Spleen (tissue), 11 donors: ENCODE measurements around the gene FNBP1L. TPM values are rescaled to one million over a fixed set of nuclear protein-coding genes. Genes with fewer than 3 reads are reported as not detected.

Experiments used
- DNase-seq: peaks from one replicate; pipeline ENCODE4 v3.0.0-alpha.2; 2020
- H3K27ac ChIP-seq, 8 donors: fragments of 200-600 bp; sonication (generic) in 7 of 8; 1 replicate in 4 of 8; 2 replicates in 4 of 8; pipeline versions ENCODE4 v1.5.0 to v1.8.0; 2016 to 2021; ENCODE audit warnings: inconsistent platforms in 4 of 8, mild to moderate bottlenecking in 4 of 8, moderate library complexity in 1 of 8
- H3K27me3 ChIP-seq, 7 donors: fragments of 200-600 bp; sonication (generic) in 6 of 7; replicated peaks in 1 of 7; 1 replicate in 4 of 7; 2 replicates in 3 of 7; pipeline versions ENCODE4 v1.5.0 to v1.8.0; 2016 to 2021; ENCODE audit warnings: inconsistent platforms in 3 of 7, mild to moderate bottlenecking in 1 of 7
- H3K36me3 ChIP-seq, 6 donors: fragments of 200-600 bp; sonication (generic) in 5 of 6; 1 replicate in 4 of 6; 2 replicates in 2 of 6; pipeline versions ENCODE4 v1.5.0 to v1.8.0; 2016 to 2021; ENCODE audit warnings: inconsistent platforms in 2 of 6
- H3K4me1 ChIP-seq, 6 donors: fragments of 200-600 bp; sonication (generic) in 5 of 6; 1 replicate in 3 of 6; 2 replicates in 3 of 6; pipeline versions ENCODE4 v1.5.0 to v1.8.0; 2016 to 2021; ENCODE audit warnings: inconsistent platforms in 3 of 6
- H3K4me3 ChIP-seq, 8 donors: fragments of 200-600 bp; sonication (generic) in 7 of 8; 1 replicate in 4 of 8; 2 replicates in 4 of 8; pipeline versions ENCODE4 v1.5.0 to v1.8.0; 2016 to 2021; ENCODE audit warnings: inconsistent platforms in 4 of 8, mild to moderate bottlenecking in 4 of 8, moderate library complexity in 2 of 8
- H3K9me3 ChIP-seq, 8 donors: fragments of 200-600 bp; sonication (generic) in 7 of 8; 1 replicate in 4 of 8; 2 replicates in 4 of 8; pipeline versions ENCODE4 v1.5.0 to v1.8.0; 2016 to 2021; ENCODE audit warnings: inconsistent platforms in 4 of 8
- POLR2A ChIP-seq, 3 donors: fragments of 450-650 bp; IDR thresholded peaks; one replicate each; pipeline ENCODE4 v1.5.1; 2017; ENCODE audit warnings: antibody characterized with exemption in 3 of 3, mild to moderate bottlenecking in 1 of 3
- POLR2AphosphoS5 ChIP-seq, 3 donors: sonication (generic); formaldehyde crosslinking; IDR thresholded peaks; one replicate each; pipeline ENCODE4 v1.5.1; 2017; ENCODE audit warnings: antibody characterized with exemption in 3 of 3
- WGBS, 5 donors: extraction: QIAGEN DNeasy Blood & Tissue Kit in 3 of 5; methylation state at CpG; one replicate each; pipeline versions ENCODE4 v1.1.5 to v1.1.7; 2013 to 2018; 5-methylcytosine and 5-hydroxymethylcytosine counted together
- intact Hi-C: fragments of 100-400 bp; cut with DNase I; formaldehyde crosslinking; loops from one replicate; pipeline ENCODE4 v1.15.0; 2023; ENCODE audit warnings: low total_unique reads
- polyA plus RNA-seq, 3 donors: library from polyadenylated mRNA; stranded (reverse); fragments of 200-250 nt; gene quantifications; one replicate each; pipeline ENCODE4 v1.2.1, GENCODE V29; 2013
- total RNA-seq, 7 donors: library from RNA; depleted of rRNA in 3 of 7; stranded (reverse); fragments of >200 nt in 3 of 7; fragmentation: NEBNext Ultra II Directional in 4 of 7; extraction: Animal tissue kit (Norgen Biotek cat#: 25700) in 4 of 7; gene quantifications; one replicate each; pipeline versions ENCODE4 v1.1.0 to v1.2.1, GENCODE V29; 2016 to 2021
- TF ChIP-seq, protein P1 (sequence below), 11 experiments: fragments of 200-600 bp in 7 of 11; fragments of 450-650 bp in 4 of 11; sonication (generic) in 4 of 11; IDR thresholded peaks in 8 of 11; conservative IDR thresholded peaks in 3 of 11; 1 replicate in 7 of 11; 2 replicates in 4 of 11; pipeline versions ENCODE4 v1.4.0 to v1.8.0; 2016 to 2021; ENCODE audit warnings: antibody characterized with exemption in 11 of 11, inconsistent platforms in 4 of 11, mild to moderate bottlenecking in 1 of 11
- donor health status: healthy with polysubstance abuse.
- donor health status: DM: no; HTN: no; CAD: no; lungs with moderate emphysema.
- donor health status: DM: no; HTN: no; CAD: no.
- donor health status: Bipolar disorder and iron deficiency.
- donor health status: healthy.
- donor health status: DM: no; HTN: no; CAD: no.
- donor health status: DM: yes; HTN: yes; CAD: no.

FNBP1L gene
- total and polyA plus RNA-seq, 10 donors: 1.5 to 10.0 (median 5.5) TPM

DNA sequence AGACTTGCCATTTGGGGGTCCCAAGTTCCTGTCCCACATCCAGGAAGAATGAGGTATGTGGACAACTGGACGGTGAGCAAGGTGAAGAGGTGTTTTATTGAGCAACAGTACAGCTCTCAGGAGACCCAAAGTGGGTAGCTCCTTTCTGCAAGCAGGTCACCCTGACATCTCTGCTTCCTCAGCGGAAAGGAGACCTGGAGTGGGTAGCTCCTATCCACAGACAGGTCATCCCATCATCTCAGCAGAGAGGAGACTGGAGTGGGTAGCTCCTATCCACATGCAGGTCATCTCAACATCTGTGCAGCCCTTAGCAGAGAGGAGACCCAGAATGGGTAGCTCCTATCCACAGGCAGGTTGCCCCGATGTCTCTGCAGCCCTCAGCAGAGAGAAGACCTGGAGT is 13.8 kb upstream of the FNBP1L start:
- Histone ChIP-seq H3K36me3 (no peaks in the 10 kb centered on the region), H3K27me3 (peaks cover 0 to 42% (median 0%) of the 10 kb centered on the region in 7 donors), H3K27ac (no peak overlapping the region), H3K9me3 (no peaks in the 10 kb centered on the region), H3K4me1 (peaks cover 0 to 5% (median 0%) of the 10 kb centered on the region in 6 donors), H3K4me3 (no peak overlapping the region)
- 70 to 96% (median 94%) methylated on average over 3 of the region's 3 CpGs for WGBS, 5 donors
- TF ChIP-seq, protein P1, sequence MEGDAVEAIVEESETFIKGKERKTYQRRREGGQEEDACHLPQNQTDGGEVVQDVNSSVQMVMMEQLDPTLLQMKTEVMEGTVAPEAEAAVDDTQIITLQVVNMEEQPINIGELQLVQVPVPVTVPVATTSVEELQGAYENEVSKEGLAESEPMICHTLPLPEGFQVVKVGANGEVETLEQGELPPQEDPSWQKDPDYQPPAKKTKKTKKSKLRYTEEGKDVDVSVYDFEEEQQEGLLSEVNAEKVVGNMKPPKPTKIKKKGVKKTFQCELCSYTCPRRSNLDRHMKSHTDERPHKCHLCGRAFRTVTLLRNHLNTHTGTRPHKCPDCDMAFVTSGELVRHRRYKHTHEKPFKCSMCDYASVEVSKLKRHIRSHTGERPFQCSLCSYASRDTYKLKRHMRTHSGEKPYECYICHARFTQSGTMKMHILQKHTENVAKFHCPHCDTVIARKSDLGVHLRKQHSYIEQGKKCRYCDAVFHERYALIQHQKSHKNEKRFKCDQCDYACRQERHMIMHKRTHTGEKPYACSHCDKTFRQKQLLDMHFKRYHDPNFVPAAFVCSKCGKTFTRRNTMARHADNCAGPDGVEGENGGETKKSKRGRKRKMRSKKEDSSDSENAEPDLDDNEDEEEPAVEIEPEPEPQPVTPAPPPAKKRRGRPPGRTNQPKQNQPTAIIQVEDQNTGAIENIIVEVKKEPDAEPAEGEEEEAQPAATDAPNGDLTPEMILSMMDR (IDR thresholded peaks at IDR 0.05 in 8 of 11, conservative IDR thresholded peaks at IDR 0.05 in 3 of 11): no peak
- TF ChIP-seq POLR2A (IDR thresholded peaks at IDR 0.05): no peak
- no peak for TF ChIP-seq POLR2AphosphoS5 (IDR thresholded peaks at IDR 0.05)
- intact Hi-C loops: loop anchor here (10.0 kb wide), 1 partner anchor 191 kb away; no protein-coding TSS in a partner anchor
- no peak for DNase-seq

DNA sequence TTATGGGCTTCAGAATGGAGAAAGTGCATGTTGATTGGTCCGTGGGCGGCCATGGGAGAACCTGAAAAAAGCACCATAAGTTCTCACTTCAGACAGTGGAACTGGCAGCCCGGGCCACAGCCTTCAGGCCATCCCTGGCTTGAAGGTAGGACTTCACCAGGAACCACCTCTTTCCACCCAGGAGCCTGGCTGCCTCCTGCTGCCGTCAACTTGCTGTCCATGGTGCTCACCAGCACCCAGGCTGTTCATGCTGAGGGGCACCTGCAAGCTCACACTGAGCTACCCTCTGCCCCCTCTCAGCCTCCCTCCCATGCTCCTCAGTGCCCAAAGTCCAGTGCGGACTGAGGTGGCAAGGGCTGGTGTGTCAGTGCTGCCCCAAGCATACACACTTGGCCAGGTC is 12.9 kb upstream of the FNBP1L start:
- Histone ChIP-seq H3K27me3 (peaks cover 0 to 40% (median 0%) of the 10 kb centered on the region in 7 donors), H3K4me3 (no peak overlapping the region), H3K36me3 (no peaks in the 10 kb centered on the region), H3K4me1 (peaks cover 0 to 5% (median 0%) of the 10 kb centered on the region in 6 donors), H3K27ac (no peak overlapping the region), H3K9me3 (no peaks in the 10 kb centered on the region)
- DNase-seq: no peak
- no peak for TF ChIP-seq POLR2AphosphoS5 (IDR thresholded peaks at IDR 0.05)
- no peak for TF ChIP-seq POLR2A (IDR thresholded peaks at IDR 0.05)
- TF ChIP-seq, protein P1 (IDR thresholded peaks at IDR 0.05 in 8 of 11, conservative IDR thresholded peaks at IDR 0.05 in 3 of 11): no peak
- intact Hi-C loops: loop anchor here (10.0 kb wide), 1 partner anchor 190 kb away; no protein-coding TSS in a partner anchor
- WGBS, 5 donors: 85 to 93% (median 88%) methylated on average over 4 to 5 of the region's 5 CpGs

DNA sequence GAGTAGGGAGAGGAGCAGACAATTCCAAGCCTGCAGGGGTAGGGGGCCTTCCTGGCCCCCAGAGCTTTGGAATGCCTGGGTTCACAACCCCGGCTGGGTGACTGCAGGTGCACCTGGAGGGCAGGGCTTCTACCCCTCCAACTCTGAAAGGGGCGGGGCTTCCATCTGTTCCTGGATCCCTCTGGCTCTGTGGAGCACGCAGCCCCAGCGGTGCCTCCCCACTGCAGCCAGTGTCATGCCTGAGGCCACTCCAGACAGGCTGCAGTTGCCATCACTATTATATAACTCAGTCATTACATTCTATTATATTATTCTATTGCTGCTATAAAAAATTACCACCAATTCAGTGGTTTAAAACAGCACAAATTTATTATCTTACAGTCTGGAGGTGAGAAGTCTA is 12.5 kb upstream of the FNBP1L start:
- 79 to 84% (median 82%) methylated on average over 3 to 4 of the region's 4 CpGs for WGBS, 5 donors
- peaks cover 0 to 39% (median 0%) of the 10 kb centered on the region in 7 donors for H3K27me3 ChIP-seq
- intact Hi-C loops: loop anchor here (10.0 kb wide), 1 partner anchor 189 kb away; no protein-coding TSS in a partner anchor
- no peak overlapping the region for H3K27ac ChIP-seq
- TF ChIP-seq POLR2A (IDR thresholded peaks at IDR 0.05) (no peak), POLR2AphosphoS5 (IDR thresholded peaks at IDR 0.05) (no peak)
- TF ChIP-seq, protein P1 (IDR thresholded peaks at IDR 0.05 in 8 of 11, conservative IDR thresholded peaks at IDR 0.05 in 3 of 11): no peak
- no peak for DNase-seq
- no peak overlapping the region for H3K4me3 ChIP-seq
- no peaks in the 10 kb centered on the region for H3K9me3 ChIP-seq
- H3K36me3 ChIP-seq: no peaks in the 10 kb centered on the region
- H3K4me1 ChIP-seq: peaks cover 0 to 5% (median 0%) of the 10 kb centered on the region in 6 donors

DNA sequence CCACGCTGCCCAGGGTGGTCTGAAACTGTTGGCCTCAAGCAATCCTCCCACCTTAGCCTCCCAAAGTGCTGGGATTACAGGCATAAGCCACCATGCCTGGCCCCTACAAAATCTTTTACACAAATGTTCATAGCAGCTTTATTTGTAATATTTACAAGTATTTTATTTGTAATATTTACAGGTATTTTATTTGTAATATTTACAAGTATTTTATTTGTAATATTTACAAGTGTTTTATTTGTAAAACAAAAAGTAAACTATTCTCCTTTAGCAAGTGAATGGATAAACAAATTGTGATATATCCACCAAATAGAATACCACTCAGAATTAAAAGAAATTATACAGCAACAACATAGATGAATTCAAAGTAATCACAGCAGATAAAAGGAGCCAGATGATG is 11.4 kb upstream of the FNBP1L start:
- Histone ChIP-seq H3K27me3 (peaks cover 0 to 29% (median 0%) of the 10 kb centered on the region in 7 donors), H3K9me3 (no peaks in the 10 kb centered on the region), H3K36me3 (no peaks in the 10 kb centered on the region), H3K4me3 (no peak overlapping the region), H3K27ac (no peak overlapping the region), H3K4me1 (peaks cover 0 to 5% (median 0%) of the 10 kb centered on the region in 6 donors)
- 65 to 94% (median 89%) methylated on average over 1 of the region's 1 CpG for WGBS, 5 donors
- DNase-seq: no peak
- intact Hi-C loops: loop anchor here (10.0 kb wide), 1 partner anchor 188 kb away; no protein-coding TSS in a partner anchor
- TF ChIP-seq POLR2AphosphoS5 (IDR thresholded peaks at IDR 0.05) (no peak), POLR2A (IDR thresholded peaks at IDR 0.05) (no peak)
